BE2C (cell line): Measurements from ENCODE around the gene FAM120B.

Experiments
- DNase-seq: peaks from one replicate; pipeline ENCODE4 v3.0.0-alpha.2; 2020
- H3K27me3 ChIP-seq: fragments of 250-450 bp; sonication (Bioruptor Pico); 2 replicates; pipeline ENCODE4 v1.5.1; 2020; ENCODE audit warnings: mild to moderate bottlenecking
- H3K36me3 ChIP-seq: fragments of 250-450 bp; sonication (Bioruptor Pico); 2 replicates; pipeline ENCODE4 v1.5.1; 2020; ENCODE audit warnings: mild to moderate bottlenecking
- H3K4me1 ChIP-seq: fragments of 250-450 bp; sonication (Bioruptor Pico); 2 replicates; pipeline ENCODE4 v1.5.1; 2020
- H3K4me3 ChIP-seq: 2 replicates; pipeline ENCODE4 v1.5.1; 2011; ENCODE audit warnings: low read depth, low read length
- H3K9me3 ChIP-seq: fragments of 250-450 bp; sonication (Bioruptor Pico); 2 replicates; pipeline ENCODE4 v1.5.1; 2020
- CTCF ChIP-seq: IDR thresholded peaks from 2 replicates; pipeline ENCODE4 v1.5.1; 2012; ENCODE audit warnings: mild to moderate bottlenecking, low read depth, low read length

FAM120B gene

DNA sequence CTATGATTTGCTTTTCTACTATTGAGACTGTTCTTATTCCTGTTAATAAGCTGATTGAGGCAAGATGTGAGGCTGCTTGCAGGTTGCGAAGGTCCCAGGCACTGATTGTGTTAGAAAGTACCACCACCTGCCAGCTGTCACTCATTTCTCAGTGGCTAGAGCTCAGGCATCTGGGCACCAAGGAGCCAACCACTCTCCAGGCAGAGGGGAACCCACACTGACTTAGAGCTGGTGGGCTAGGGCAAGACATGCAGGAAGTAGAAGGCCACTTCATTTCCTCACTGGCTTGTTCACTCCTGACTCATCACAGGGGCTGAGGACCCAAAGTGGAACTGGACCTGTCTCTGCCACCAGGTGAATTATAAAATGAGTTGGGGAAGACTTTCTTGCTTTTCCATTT lies 7.9 kb upstream of the FAM120B start:
- Histone ChIP-seq H3K4me1 (no peaks in the 10 kb centered on the region), H3K27me3 (peaks cover 55% of the 10 kb centered on the region), H3K36me3 (no peaks in the 10 kb centered on the region), H3K9me3 (no peaks in the 10 kb centered on the region), H3K4me3 (no peak overlapping the region)
- TF ChIP-seq CTCF = no peak
- DNase-seq = no peak

- Histone ChIP-seq H3K4me3 (no peak overlapping the region), H3K36me3 (no peaks in the 10 kb centered on the region), H3K27me3 (peaks cover 31% of the 10 kb centered on the region), H3K4me1 (no peaks in the 10 kb centered on the region), H3K9me3 (no peaks in the 10 kb centered on the region)
- no peak for TF ChIP-seq CTCF
- DNase-seq = no peak
Measured at GRCh38 chr6:170301184-170301583, 5.4 kb upstream of the FAM120B start.

DNA sequence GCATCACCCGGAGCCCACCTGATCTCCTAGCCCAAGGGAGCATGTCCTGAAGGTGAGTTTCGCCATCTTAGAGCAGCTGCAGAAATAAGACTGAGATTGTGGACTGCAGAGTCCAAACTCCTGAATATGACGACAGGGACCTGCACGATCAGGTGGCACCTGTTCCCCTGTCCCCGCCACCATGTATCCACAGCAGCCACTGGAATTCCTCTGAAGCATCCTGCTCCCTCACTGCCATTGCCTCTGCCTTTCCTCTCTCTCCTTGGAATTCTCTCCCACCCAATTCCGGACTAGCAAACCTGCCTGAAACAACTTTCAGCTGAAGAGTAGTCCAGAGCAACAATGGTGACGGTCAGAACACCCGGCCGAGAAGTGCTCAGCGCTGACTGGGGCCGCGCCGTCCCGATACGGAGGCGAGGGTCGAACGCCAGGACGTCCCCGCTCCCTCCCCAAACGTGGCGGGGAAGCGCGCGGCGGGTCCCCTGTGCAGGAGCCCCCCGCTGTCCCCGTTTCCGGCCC lies 694 bp upstream of the FAM120B start:
- Histone ChIP-seq H3K4me3 (peak overlapping the region; percentile 85), H3K27me3 (no peaks in the 10 kb centered on the region), H3K9me3 (no peaks in the 10 kb centered on the region), H3K4me1 (no peaks in the 10 kb centered on the region), H3K36me3 (no peaks in the 10 kb centered on the region)
- no peak for DNase-seq
- no peak for TF ChIP-seq CTCF

DNA sequence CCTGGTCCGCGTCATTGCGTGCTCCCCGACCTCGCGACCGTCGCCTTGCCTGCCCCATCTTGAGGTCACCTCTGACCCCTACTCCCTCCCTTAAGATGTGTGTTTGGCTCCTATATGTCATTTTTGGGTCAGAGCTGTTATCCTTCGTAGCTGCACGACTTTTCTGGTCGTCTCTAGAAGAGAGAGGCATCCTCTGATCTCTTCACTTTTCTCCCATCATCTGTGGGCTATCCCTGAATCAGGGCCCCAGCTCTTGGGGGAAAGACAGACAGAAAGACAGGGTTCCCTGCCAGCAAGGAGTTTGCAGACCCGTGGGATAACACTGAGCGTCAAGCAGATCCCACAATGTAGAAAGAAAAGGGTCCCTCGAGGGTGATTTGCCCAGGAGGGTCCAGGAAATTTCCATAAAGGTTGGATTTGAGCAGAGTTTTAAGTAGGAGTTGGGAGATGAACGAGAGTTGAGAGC lies 555 bp downstream of the FAM120B start:
- Histone ChIP-seq H3K9me3 (no peaks in the 10 kb centered on the region), H3K4me3 (peak overlapping the region; percentile 85), H3K4me1 (no peaks in the 10 kb centered on the region), H3K36me3 (no peaks in the 10 kb centered on the region), H3K27me3 (no peaks in the 10 kb centered on the region)
- TF ChIP-seq CTCF = no peak
- no peak for DNase-seq

- Histone ChIP-seq H3K36me3 (no peaks in the 10 kb centered on the region), H3K9me3 (no peaks in the 10 kb centered on the region), H3K4me1 (no peaks in the 10 kb centered on the region), H3K27me3 (no peaks in the 10 kb centered on the region), H3K4me3 (no peak overlapping the region)
- no peak for DNase-seq
- TF ChIP-seq CTCF = no peak
Measured at GRCh38 chr6:170308761-170309160, 2.2 kb downstream of the FAM120B start.

GRCh38 chr6:170311696-170312095 lies 5.1 kb downstream of the FAM120B start:
- Histone ChIP-seq H3K4me1 (no peaks in the 10 kb centered on the region; the same call in 1 of the 2 replicates), H3K4me3 (no peak overlapping the region), H3K27me3 (no peaks in the 10 kb centered on the region), H3K36me3 (no peaks in the 10 kb centered on the region; the same call in 1 of the 2 replicates), H3K9me3 (no peaks in the 10 kb centered on the region)
- DNase-seq = no peak
- no peak for TF ChIP-seq CTCF
